SJCRH30 (cell line): Measurements from ENCODE around the gene STIM1. TPM values are rescaled to one million over a fixed set of nuclear protein-coding genes. Genes with fewer than 3 reads are reported as not detected.

ENCODE experiments used
- DNase-seq, 2 experiments: peaks; one replicate each; pipeline ENCODE4 v3.0.0-alpha.2; 2015 to 2020
- H3K27ac ChIP-seq: fragments of 250-450 bp; sonication (Bioruptor Pico); 2 replicates; pipeline ENCODE4 v1.5.1; 2020; ENCODE audit warnings: mild to moderate bottlenecking, moderate library complexity
- H3K27me3 ChIP-seq: fragments of 250-450 bp; sonication (Bioruptor Pico); 2 replicates; pipeline ENCODE4 v1.5.1; 2020; ENCODE audit warnings: mild to moderate bottlenecking, moderate library complexity
- H3K36me3 ChIP-seq: fragments of 250-450 bp; sonication (Bioruptor Pico); 2 replicates; pipeline ENCODE4 v1.5.1; 2020; ENCODE audit warnings: mild to moderate bottlenecking, moderate library complexity
- H3K4me1 ChIP-seq: fragments of 250-450 bp; sonication (Bioruptor Pico); 2 replicates; pipeline ENCODE4 v1.5.1; 2020; ENCODE audit warnings: mild to moderate bottlenecking, moderate library complexity
- H3K4me3 ChIP-seq: fragments of 250-450 bp; sonication (Bioruptor Pico); 2 replicates; pipeline ENCODE4 v1.5.1; 2020; ENCODE audit warnings: mild to moderate bottlenecking, moderate library complexity
- H3K9me3 ChIP-seq: fragments of 250-450 bp; sonication (Bioruptor Pico); replicated peaks from 2 replicates; pipeline ENCODE4 v1.5.1; 2020; ENCODE audit warnings: mild to moderate bottlenecking, moderate library complexity
- total RNA-seq: library from RNA; depleted of rRNA; stranded (reverse); fragments of >200 nt; shearing (Covaris generic); gene quantifications from 2 replicates; pipeline ENCODE4 v1.2.3, GENCODE V29; 2014

Gene STIM1
- total RNA-seq, 1 experiment from 2014 or later, result 14.7 TPM

DNA sequence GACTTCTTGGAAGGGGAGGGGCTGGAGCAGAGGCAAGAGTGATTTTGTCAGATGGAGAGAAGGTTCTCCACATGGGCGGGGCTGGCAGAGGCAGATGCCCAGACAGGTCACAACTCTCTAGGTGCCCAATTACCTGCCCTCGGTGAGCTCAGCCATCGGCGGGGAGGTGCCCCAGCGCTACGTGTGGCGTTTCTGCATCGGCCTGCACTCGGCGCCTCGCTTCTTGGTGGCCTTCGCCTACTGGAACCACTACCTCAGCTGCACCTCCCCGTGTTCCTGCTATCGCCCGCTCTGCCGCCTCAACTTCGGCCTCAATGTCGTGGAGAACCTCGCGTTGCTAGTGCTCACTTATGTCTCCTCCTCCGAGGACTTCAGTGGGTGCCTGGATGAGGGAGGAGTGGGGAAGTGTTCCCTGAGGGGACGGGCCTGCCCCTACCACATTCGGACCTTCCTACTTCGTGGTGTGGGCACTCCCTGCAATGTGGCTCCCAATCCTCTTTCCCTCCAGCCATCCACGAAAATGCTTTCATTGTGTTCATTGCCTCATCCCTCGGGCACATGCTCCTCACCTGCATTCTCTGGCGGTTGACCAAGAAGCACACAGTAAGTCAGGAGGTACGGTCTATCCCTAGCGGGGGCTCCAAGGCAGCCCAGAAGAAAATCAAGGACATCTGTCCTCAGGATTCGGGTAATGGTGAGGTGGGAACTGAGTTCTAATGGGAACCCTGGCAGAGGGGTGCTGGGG is 31.5 kb upstream of the STIM1 start:
- DNase-seq, result no peak
- Histone ChIP-seq H3K36me3 (peaks cover 11% of the 10 kb centered on the region; the same call in 1 of the 2 replicates), H3K4me3 (no peak overlapping the region), H3K27me3 (no peaks in the 10 kb centered on the region), H3K9me3 (no peaks in the 10 kb centered on the region), H3K27ac (no peak overlapping the region), H3K4me1 (no peaks in the 10 kb centered on the region)

DNA sequence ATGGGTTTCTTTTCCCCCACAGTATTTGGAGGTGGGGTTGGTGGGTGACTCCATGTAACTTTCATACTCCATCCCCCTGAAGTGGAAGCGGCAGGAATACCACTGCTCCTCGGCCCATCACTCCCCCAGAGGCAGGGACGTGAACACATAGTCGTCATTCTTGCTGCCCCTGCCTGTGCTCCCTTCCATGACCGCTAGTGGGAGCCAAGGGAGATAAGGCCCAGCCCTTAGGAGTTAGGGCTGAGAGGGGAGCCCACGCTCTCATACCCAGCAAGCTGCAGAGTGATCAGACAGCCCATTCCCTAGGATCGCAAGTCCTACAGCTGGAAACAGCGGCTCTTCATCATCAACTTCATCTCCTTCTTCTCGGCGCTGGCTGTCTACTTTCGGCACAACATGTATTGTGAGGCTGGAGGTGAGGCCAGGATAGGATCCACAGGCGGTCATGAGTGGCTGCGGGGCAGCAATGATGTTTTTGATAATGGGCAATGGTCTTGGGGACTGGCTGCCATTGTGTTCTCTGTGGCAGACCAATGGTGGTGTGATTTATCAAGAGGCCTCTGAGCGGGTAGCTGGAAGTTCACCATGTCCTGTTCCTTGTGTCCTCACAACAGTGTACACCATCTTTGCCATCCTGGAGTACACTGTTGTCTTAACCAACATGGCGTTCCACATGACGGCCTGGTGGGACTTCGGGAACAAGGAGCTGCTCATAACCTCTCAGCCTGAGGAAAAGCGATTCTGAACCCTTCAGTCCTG is 30.6 kb upstream of the STIM1 start:
- no peak overlapping the region for H3K4me3 ChIP-seq
- no peaks in the 10 kb centered on the region for H3K27me3 ChIP-seq
- H3K4me1 ChIP-seq, result no peaks in the 10 kb centered on the region
- no peaks in the 10 kb centered on the region for H3K9me3 ChIP-seq
- DNase-seq, result no peak
- H3K27ac ChIP-seq, result no peak overlapping the region
- H3K36me3 ChIP-seq, result peaks cover 12% of the 10 kb centered on the region; the same call in 1 of the 2 replicates

DNA sequence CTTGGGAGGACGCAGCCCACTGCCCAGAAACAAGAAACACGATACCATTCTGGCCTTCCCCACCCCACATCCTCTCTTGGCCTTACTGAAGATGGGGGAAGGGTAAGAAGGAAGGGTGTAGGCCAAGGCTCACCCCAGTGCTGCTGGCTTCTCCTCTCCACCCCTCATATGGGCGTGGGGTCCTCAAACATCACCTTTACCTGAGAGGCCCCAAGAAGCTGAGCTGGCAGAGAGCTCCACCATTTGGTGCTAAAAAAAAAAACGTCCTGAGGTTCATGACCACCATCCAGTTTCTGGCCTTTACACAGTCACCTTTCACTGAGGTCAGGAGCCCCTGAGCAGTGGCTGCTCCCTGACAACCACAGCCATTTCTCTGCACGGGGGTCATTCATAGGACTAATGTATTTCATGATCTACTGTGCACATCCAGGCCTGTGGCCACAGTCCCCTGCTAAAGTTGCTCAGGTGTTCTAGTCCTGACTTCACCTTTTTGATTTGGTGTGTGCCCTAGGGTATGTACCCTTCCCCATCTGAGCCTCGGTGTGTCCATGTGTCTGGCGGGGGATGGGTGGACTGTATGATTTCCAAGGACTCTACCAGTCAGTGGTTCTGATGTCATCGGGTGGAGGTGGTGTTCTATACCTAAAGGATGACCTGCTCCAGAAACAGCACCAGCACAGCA is 29.9 kb upstream of the STIM1 start:
- Histone ChIP-seq H3K27ac (no peak overlapping the region), H3K4me3 (no peak overlapping the region), H3K36me3 (peaks cover 19% of the 10 kb centered on the region), H3K27me3 (no peaks in the 10 kb centered on the region), H3K4me1 (no peaks in the 10 kb centered on the region), H3K9me3 (no peaks in the 10 kb centered on the region)
- no peak for DNase-seq

DNA sequence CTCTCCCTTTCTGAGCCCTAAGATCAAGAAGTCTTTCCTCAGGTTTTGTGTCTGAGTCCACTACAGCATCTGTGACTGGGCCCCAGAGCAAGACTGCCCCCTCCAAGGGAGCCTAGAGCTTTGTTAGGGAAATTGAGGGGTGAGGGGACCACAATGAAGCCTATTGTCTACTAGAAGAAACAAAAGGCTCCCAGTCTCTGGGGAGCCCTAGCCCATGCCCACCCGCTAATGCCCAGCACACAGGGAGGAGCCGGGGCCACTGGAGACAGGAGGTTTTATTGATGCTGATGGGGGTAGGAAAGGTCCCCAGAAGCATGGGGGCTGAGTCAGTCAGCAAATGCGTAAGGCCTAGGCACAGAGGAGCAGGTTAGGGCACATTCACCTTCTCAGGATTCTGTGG is 28.7 kb upstream of the STIM1 start:
- no peak for DNase-seq
- Histone ChIP-seq H3K27me3 (no peaks in the 10 kb centered on the region), H3K36me3 (peaks cover 21% of the 10 kb centered on the region), H3K4me1 (no peaks in the 10 kb centered on the region), H3K4me3 (no peak overlapping the region), H3K27ac (no peak overlapping the region), H3K9me3 (no peaks in the 10 kb centered on the region)

DNA sequence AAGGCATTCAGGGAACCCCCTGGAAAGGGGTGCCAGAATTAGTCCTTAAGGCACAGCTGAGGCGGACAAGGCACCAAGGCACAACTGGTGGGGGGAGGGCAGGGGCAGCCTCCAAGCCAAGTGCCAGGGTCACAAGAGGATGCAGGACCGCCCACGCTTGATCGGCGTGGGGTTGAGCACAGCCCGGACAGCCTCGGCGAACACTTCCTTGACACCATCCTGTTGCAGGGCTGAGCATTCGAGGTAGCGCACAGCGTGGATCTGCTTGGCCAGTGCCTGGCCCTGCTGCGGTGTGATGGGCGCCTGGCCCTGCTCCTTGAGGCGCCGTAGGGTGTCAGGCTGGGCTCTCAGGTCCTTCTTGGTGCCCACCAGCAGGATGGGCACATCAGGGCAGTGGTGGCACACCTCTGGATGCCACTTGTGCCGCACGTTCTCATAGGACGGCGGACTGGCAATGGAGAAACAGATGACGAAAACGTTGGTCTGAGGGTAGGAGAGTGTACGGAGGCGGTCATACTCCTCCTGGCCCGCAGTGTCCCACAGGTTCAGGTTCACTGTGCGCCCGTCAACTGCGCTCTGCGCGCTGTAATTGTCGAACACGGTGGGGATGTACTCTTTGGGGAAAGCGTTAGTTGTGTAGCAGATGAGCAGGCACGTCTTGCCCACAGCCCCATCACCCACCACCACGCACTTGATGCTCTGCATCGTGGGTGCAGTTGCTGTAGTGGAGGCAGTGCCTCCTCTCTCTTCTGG is 27.9 kb upstream of the STIM1 start:
- Histone ChIP-seq H3K4me3 (no peak overlapping the region), H3K36me3 (peaks cover 23% of the 10 kb centered on the region), H3K27ac (no peak overlapping the region), H3K9me3 (no peaks in the 10 kb centered on the region), H3K4me1 (no peaks in the 10 kb centered on the region), H3K27me3 (no peaks in the 10 kb centered on the region)
- no peak for DNase-seq

DNA sequence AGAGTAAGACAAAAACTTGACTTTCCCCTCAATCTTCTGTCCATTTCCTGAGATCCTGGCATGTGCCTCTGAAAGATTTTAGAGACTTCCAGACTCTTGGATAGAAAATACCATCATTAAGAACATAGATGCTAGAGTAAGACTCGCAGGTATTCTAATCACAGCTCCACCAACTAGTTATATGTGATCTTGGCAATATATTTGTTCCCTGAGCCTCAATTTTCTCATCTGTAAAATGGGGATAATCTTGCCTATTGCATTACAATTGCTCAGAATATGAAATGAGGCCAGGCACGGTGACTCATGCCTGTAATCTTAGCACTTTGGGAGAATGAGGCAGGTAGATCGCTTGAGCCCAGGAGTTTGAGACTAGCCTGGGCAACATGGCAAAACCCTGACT is 25.4 kb upstream of the STIM1 start:
- Histone ChIP-seq H3K4me3 (no peak overlapping the region), H3K9me3 (no peaks in the 10 kb centered on the region), H3K27ac (no peak overlapping the region), H3K36me3 (peaks cover 32% of the 10 kb centered on the region), H3K4me1 (no peaks in the 10 kb centered on the region), H3K27me3 (no peaks in the 10 kb centered on the region)
- no peak for DNase-seq

DNA sequence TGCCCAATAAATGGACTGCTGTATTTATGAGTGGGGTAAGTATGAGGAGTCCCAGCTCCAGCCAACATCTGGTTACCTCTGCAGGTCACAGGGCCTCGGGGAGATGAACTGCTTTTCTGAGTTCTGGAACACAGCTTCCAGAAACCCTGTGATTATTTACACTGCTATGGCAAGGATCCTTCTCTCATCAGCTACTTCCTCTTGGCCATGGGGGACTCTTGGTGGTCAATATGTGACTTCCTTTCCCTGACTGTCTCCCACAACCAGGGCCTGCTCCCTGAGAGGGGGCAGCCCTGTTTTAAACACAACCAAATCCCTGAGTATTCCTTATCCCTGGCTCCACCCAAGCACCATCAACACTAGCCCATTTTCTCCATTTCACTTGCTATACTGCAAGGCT is 24.7 kb upstream of the STIM1 start:
- no peaks in the 10 kb centered on the region for H3K9me3 ChIP-seq
- H3K4me3 ChIP-seq, result no peak overlapping the region
- no peaks in the 10 kb centered on the region for H3K27me3 ChIP-seq
- no peaks in the 10 kb centered on the region for H3K4me1 ChIP-seq
- H3K27ac ChIP-seq, result no peak overlapping the region
- DNase-seq, result no peak
- peaks cover 32% of the 10 kb centered on the region for H3K36me3 ChIP-seq

DNA sequence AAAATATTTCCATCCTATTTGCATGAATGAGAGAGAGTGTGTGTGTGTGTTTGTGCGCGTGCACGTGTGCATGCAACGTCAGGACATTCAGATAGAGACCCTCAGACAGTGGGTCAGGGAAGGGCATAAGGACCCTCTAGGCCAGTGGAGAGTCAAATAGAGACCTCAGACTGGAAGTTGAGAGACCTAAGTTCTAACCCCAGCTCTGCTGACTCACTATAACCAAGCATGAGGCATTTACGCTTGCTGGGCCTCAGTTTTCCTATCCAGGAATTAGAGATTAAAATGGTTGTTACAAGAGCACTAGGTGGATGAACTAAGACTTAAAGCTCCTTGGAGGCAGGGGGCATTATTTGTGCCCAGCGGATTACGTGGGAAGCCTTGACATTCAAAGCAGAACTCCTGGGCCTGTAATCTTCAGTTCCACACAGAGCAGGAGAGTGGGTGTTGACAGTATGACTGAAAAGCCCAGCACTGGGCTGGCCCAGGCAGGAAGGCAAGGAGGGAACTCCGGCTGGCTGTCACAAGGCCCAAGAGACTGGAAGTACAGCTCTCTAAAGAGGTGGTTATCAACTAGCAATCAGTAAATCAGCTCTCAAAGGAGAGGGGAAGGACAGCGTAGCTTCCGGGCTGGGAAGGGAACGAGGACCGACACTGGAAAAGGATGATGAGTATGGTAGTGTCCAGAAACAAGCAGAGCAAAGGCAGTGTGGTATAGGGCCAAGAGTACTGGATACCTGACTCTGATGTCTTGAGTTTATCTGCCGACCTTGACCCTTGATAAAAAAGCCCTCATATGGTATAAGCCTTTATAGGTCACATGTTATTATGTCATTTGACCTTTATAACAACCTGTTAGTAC is 23.9 kb upstream of the STIM1 start:
- Histone ChIP-seq H3K27me3 (no peaks in the 10 kb centered on the region), H3K27ac (no peak overlapping the region), H3K4me3 (no peak overlapping the region), H3K4me1 (no peaks in the 10 kb centered on the region), H3K36me3 (peaks cover 26% of the 10 kb centered on the region), H3K9me3 (no peaks in the 10 kb centered on the region)
- no peak for DNase-seq

DNA sequence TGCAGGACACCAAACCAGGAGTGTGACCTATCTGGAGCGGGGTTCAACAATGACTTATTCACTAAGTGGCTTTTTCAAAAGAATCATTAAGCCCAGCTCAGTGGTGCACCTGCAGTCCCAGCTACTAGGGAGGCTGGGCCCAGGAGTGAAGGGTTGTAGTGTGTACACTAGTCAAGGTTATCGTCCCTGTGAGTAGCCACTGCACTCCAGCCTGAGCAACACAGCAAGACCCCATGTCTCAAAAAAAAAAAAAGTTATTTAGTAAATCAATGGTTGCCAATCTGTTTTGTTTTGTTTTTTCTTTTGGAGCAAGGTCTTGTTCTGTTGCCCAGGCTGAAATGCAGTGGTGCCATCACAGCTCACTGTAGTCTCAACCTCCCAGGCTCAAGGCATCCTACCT is 22.6 kb upstream of the STIM1 start:
- no peaks in the 10 kb centered on the region for H3K9me3 ChIP-seq
- peaks cover 23% of the 10 kb centered on the region for H3K36me3 ChIP-seq
- no peak overlapping the region for H3K27ac ChIP-seq
- no peak for DNase-seq
- H3K27me3 ChIP-seq, result no peaks in the 10 kb centered on the region
- H3K4me1 ChIP-seq, result no peaks in the 10 kb centered on the region
- no peak overlapping the region for H3K4me3 ChIP-seq

DNA sequence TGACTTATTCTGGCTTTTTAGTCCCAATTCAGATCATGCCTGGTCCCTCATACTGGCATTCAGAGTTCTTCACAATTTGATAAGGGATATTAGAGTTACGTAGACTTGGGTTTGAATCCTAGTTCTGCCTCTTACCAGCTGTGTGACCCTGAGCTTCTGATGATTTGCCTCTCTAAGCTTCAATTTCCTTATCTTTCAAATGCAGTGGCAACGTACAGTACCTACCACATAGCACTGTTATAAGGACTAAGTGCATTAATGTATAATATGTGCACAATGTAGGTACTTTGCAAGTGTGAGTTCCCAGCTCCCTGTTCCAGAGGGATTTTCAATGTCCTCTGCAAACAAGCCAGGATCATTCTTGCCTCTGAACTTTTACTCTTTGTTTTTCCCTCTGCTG is 22.0 kb upstream of the STIM1 start:
- Histone ChIP-seq H3K4me1 (no peaks in the 10 kb centered on the region), H3K27ac (no peak overlapping the region), H3K9me3 (no peaks in the 10 kb centered on the region), H3K27me3 (no peaks in the 10 kb centered on the region), H3K4me3 (no peak overlapping the region), H3K36me3 (peaks cover 21% of the 10 kb centered on the region)
- DNase-seq, result no peak

DNA sequence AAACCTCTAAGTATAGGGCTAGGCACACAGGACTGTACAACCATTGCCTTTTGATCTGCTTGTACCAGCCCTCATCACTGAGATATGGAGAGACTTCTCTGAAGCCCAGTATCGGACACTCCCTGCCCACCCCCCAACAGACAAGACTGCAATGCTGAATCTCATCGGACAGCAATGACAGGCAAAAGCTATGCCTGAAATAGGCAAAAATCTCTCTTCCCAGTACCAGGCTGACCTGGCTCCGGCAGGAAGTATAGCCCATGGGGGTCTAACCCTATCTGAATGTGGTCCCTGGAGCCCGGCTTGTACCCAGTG is 21.2 kb upstream of the STIM1 start:
- Histone ChIP-seq H3K4me3 (no peak overlapping the region), H3K9me3 (no peaks in the 10 kb centered on the region), H3K4me1 (no peaks in the 10 kb centered on the region), H3K27me3 (no peaks in the 10 kb centered on the region), H3K36me3 (peaks cover 21% of the 10 kb centered on the region), H3K27ac (no peak overlapping the region)
- no peak for DNase-seq

DNA sequence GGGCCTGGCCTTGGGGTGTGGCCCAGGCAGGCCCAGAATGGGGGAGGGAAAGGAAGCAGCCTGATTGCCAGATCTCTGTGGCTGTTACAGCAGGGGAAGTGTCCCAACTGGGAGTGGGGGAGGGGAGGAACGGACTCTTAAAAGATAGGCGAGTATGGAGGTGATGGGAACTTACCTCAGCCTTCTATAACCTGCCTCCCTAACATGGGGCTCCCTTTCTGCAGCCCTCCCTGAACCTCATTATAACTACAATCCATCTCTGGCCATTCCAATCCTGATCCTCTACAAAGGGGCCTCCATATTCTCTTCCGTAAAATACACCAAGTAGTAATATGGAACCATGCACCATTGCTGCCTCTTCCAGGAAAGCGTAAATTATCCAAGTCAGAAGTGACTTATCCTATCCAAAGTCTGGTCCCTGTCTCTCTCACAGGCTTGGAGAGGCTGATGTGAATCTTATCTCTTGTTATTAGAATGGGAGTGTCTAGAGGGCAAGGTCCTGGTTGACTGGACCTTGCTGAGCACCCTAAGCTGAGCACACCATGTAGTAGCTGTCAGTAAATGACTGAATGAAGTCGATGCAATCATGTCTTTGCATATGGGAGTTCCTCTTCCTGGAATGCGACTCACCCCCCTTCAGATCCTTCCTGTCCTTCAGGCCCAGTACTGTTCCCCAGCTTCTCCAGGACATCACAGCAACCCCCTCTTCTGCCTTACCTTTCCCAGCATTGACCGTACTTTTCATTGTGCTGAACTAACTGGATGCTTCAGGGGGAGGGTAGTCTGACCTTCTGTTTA is 20.6 kb upstream of the STIM1 start:
- H3K27me3 ChIP-seq, result no peaks in the 10 kb centered on the region
- no peaks in the 10 kb centered on the region for H3K4me1 ChIP-seq
- H3K9me3 ChIP-seq, result no peaks in the 10 kb centered on the region
- DNase-seq, result no peak
- peaks cover 20% of the 10 kb centered on the region for H3K36me3 ChIP-seq
- no peak overlapping the region for H3K4me3 ChIP-seq
- H3K27ac ChIP-seq, result no peak overlapping the region

DNA sequence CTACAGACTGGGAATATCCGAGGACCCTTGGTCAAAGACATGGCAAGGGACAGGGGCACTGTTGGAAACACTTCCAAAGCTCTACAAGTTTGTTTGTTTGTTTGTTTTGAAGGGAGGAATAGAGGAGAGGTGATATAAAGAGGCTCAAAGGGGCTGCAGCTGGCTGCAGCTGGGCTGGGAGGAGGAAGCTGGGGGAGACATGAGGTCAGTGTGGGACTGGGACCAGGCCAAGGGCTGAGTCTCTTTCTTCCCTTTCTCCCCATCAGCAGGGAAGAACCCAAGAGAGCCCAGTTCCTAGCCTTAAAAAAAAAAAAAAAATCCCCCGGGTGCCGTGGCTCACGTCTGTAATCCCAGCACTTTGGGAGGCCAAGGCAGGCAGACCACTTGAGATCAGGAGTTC is 19.7 kb upstream of the STIM1 start:
- Histone ChIP-seq H3K9me3 (no peaks in the 10 kb centered on the region), H3K27ac (no peak overlapping the region), H3K4me3 (no peak overlapping the region), H3K27me3 (no peaks in the 10 kb centered on the region), H3K36me3 (peaks cover 12% of the 10 kb centered on the region; the same call in 1 of the 2 replicates), H3K4me1 (no peaks in the 10 kb centered on the region)
- DNase-seq, result no peak
